Activated CD8-positive, alpha-beta memory T cell treated with anti-CD3 and anti-CD28 coated beads, Interleukin-2, amount 50 U/mL, for 1 hour (primary cell): Measurements from ENCODE around the gene CSAG3.
"Not testable (repeated sequence)": the region's sequence is repeated elsewhere in the genome, so short reads cannot be mapped to it uniquely, and the experiment has no call there.

Experiments
- DNase-seq: peaks from one replicate; pipeline ENCODE4 v3.0.0-alpha.2; 2020; ENCODE audit errors: extremely low read depth

Gene CSAG3

GRCh38 chrX:152758918-152759317, at the start of gene CSAG3:
CSAG3 (plus strand) TSS chrX:152759218.
- DNase-seq = not testable (repeated sequence)

GRCh38 chrX:152713195-152713594, 45.8 kb upstream of the CSAG3 start:
- not testable (repeated sequence) for DNase-seq

DNA sequence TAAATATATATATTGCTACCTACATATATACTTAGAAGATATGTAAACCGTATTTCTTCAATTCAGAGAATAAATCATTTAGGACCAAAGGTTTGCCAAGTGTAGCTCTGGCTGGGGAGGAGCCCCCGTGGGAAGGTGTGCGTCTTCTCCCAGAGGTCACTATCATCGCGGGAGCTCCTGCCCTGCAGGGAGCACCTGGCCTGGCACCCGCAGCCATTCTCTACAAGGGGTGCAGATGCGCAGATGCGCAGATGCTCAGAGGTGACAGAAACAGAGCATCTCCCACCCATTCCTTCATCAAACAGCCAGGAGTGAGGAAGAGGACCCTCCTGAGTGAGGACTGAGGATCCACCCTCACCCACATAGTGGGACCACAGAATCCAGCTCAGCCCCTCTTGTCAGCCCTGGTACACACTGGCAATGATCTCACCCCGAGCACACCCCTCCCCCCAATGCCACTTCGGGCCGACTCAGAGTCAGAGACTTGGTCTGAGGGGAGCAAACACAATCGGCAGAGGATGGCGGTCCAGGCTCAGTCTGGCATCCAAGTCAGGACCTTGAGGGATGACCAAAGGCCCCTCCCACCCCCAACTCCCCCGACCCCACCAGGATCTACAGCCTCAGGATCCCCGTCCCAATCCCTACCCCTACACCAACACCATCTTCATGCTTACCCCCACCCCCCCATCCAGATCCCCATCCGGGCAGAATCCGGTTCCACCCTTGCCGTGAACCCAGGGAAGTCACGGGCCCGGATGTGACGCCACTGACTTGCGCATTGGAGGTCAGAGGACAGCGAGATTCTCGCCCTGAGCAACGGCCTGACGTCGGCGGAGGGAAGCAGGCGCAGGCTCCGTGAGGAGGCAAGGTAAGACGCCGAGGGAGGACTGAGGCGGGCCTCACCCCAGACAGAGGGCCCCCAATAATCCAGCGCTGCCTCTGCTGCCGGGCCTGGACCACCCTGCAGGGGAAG, 44.9 kb upstream of the CSAG3 start, which contains the start of gene MAGEA2B:
Gene MAGEA2B (plus strand): TSS at position 814 of the 973 bp plus-strand sequence. CDS start 2,479 bp downstream, outside the sequence.
- DNase-seq = not testable (repeated sequence)

DNA sequence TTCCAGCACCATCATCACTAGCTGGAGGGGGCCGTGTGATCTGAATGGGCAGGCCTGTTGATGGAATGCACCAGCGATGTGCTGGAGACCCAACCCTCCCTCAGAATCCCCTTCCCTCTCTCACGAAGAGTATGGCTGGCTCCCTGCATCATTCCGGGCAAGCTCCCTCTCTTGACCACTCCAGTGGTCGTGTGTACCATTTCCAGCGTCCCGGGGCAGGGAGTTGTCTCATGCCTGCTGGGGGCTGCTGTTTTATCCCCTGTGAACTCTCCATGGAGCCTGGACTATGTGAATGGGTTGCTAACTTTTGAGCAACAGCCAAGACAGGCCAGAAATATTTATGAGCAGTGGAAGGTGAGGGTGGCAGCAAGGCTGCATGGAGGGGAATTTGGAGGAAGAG, 33.6 kb upstream of the CSAG3 start:
- DNase-seq = no peak

- no peak for DNase-seq
Observed at GRCh38 chrX:152733261-152733975, 25.6 kb upstream of the CSAG3 start, which contains the start of the genes CSAG1 and MAGEA12. CSAG1 (minus strand) TSS chrX:152733721; CDS start chrX:152732460, 1,261 bp downstream. MAGEA12 (plus strand) TSS chrX:152733757; CDS start chrX:152736162, 2,405 bp downstream.

- DNase-seq = not testable (repeated sequence)
Observed at GRCh38 chrX:152734143-152734858, 24.7 kb upstream of the CSAG3 start.

DNA sequence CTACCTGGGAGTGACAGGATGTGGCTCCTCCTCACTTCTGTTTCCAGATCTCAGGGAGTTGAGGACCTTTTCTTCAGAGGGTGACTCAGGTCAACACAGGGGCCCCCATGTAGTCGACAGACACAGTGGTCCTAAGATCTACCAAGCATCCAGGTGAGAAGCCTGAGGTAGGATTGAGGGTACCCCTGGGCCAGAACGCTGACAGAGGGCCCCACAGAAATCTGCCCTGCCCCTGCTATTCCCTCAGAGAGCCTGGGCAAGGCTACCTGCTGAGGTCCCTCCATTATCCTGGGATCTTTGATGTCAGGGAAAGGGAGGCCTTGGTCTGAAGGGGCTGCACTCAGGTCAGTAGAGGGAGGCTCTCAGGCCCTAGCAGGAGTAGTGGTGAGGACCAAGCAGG, 23.9 kb upstream of the CSAG3 start:
- no peak for DNase-seq

DNA sequence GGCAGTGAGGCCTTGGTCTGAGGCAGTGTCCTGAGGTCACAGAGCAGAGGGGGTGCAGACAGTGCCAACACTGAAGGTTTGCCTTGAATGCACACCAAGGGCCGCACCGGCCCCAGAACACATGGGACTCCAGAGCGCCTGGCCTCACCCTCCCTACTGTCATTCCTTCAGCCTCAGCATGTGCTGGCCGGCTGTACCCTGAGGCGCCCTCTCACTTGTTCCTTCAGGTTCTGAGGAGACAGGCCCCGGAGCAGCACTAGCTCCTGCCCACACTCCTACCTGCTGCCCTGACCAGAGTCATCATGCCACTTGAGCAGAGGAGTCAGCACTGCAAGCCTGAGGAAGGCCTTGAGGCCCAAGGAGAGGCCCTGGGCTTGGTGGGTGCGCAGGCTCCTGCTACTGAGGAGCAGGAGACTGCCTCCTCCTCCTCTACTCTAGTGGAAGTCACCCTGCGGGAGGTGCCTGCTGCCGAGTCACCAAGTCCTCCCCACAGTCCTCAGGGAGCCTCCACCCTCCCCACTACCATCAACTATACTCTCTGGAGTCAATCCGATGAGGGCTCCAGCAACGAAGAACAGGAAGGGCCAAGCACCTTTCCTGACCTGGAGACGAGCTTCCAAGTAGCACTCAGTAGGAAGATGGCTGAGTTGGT, 23.0 kb upstream of the CSAG3 start:
- DNase-seq = no peak

- DNase-seq = not testable (repeated sequence)
Observed at GRCh38 chrX:152736528-152736927, 22.5 kb upstream of the CSAG3 start.

DNA sequence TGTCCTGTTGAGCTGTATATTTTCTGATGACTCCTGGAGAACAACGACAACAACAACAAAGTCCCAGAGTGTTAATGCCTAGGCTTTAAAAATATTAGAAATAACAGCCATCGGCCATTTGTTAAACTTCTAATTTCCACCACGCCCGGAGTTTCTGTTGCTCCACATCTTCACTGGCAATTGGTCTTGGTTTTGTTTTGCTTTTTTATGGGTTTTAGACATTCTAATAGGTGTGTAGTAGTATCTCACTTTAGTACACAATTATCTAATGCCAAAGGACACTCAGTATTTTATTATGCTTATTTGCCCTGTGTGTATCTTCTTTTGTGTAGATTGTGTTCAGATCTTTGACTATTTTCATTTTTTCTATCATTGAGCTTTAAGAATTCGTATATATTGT, 20.5 kb upstream of the CSAG3 start:
- DNase-seq = no peak

- not testable (repeated sequence) for DNase-seq
Observed at GRCh38 chrX:152753686-152754650, 5.0 kb upstream of the CSAG3 start, which contains the start of gene MAGEA2. MAGEA2 (minus strand) TSS chrX:152753842; CDS start chrX:152751363, 2,479 bp downstream.

DNA sequence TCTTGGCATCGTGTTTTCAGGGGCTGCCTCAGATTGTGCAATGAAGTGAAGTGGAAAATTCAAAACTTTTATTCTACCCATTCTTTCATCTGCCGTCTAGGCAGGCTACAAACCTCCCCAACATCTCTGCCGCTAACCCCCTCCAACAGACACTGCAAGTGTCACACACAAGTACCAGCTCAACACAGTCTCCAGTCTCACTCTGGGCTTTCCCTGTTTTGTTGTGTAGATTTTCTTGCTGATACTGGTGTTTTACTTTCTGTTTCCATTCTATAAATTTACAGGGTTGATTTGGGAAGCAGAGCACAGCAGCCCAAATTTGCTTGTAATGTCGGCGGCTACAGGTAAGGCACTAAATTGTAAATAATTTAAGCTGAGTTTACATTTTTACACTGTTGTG, 4.1 kb upstream of the CSAG3 start:
- DNase-seq = not testable (repeated sequence)

DNA sequence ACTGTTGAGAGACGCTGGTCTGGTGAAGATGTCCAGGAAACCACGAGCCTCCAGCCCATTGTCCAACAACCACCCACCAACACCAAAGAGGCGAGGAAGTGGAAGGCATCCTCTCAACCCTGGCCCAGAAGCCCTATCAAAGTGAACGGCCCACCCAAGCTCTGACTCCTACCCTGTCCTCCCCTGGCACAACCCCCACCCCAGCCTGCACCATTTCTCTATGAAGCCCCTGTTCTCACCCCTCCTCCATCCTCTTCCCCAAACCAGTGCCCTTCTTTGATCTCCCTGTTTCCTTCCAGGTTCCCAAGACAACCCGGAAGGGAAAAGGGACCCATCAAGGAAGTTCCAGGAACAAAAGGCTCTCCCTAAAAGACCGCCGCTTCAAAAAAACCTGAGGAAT, 526 bp downstream of the CSAG3 start:
- DNase-seq = not testable (repeated sequence)

DNA sequence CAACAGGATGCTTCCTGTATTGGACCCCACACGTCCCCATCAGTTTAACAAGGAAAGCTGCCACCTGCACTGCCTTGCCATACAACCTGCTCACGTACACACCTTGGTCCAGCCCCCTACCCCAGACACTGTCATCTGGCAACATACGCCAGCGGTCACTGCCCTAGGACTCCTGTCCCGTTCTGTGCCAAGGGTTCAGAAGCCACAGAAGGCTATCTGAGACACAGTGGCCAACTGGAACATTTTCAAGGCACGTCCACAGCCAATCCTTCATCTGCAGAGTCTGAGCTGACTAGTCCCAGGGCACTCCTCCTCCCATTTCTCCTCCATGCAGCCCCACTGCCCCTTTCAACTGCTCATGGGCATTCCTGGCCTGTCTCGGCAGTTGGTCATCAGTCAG, 2.6 kb downstream of the CSAG3 start:
- DNase-seq = not testable (repeated sequence)

DNA sequence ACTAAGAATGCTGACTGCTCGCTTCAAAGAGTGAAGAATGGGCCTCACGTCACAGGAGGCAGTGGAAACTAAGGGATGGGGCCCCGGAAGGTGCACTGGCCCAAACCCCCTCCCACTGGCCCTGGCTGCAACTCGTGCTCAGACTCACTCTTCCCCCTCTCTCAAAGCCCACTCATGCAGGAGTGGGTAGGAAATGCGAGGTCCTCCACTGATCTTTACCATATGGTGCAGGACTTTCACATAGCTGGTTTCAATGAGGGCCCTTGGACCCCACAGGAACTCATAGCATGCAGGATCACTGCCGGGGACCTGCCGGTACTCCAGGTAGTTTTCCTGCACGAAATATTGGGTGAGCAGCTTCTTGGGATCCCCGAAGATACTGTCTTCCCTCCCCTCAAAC, 7.5 kb downstream of the CSAG3 start:
- not testable (repeated sequence) for DNase-seq

- DNase-seq = not testable (repeated sequence)
Observed at GRCh38 chrX:152769549-152770289, 10.7 kb downstream of the CSAG3 start, which contains the start of gene MAGEA6. MAGEA6 (minus strand) TSS chrX:152769689; CDS start chrX:152767650, 2,039 bp downstream.

- not testable (repeated sequence) for DNase-seq
Observed at GRCh38 chrX:152787062-152787461, 28.0 kb downstream of the CSAG3 start.

- no peak for DNase-seq
Observed at GRCh38 chrX:152798945-152799344, 39.9 kb downstream of the CSAG3 start.

GRCh38 chrX:152806035-152806434, 47.0 kb downstream of the CSAG3 start:
- no peak for DNase-seq
